Forelimb muscle (tissue), 1 donor: ENCODE data around the gene RECK. TPM values are rescaled to one million over a fixed set of nuclear protein-coding genes. Genes with fewer than 3 reads are reported as not detected.

Experiments used
- polyA plus RNA-seq: library from polyadenylated mRNA; unstranded; fragments of 120-200 nt; gene quantifications from one replicate; pipeline ENCODE4 v1.2.1, GENCODE V29; 2013; ENCODE audit not compliant: insufficient read length

RECK gene
- polyA plus RNA-seq, 1 donor = 20.7 TPM

Other genes starting within 250 kb of the RECK start
- 22.4 TPM for gene NPR2, start 245.3 kb upstream of the RECK start, polyA plus RNA-seq
- gene SPAG8, start 224.7 kb upstream of the RECK start, polyA plus RNA-seq = 2.3 TPM
- gene HINT2, start 221.9 kb upstream of the RECK start, polyA plus RNA-seq = 30.7 TPM
- 0.18 TPM for gene FAM221B, start 208.2 kb upstream of the RECK start, polyA plus RNA-seq
- 20.3 TPM for gene TMEM8B, start 207.7 kb upstream of the RECK start, polyA plus RNA-seq
- 0.10 TPM for gene OR13J1, start 166.5 kb upstream of the RECK start, polyA plus RNA-seq
- 2.1 TPM for gene HRCT1, start 130.7 kb upstream of the RECK start, polyA plus RNA-seq
- 2.2 TPM for gene SPAAR, start 127.4 kb upstream of the RECK start, polyA plus RNA-seq
- gene OR2S2, start 78.8 kb upstream of the RECK start, polyA plus RNA-seq = 0.23 TPM
- gene GLIPR2, start 99.8 kb downstream of the RECK start, polyA plus RNA-seq = 97.5 TPM
- 0.58 TPM for gene CCIN, start 132.5 kb downstream of the RECK start, polyA plus RNA-seq
- 111 TPM for gene CLTA, start 154.0 kb downstream of the RECK start, polyA plus RNA-seq
- 13.2 TPM for gene GNE, start 221.5 kb downstream of the RECK start, polyA plus RNA-seq